ENCODE results near the gene PSMB2.

DNA sequence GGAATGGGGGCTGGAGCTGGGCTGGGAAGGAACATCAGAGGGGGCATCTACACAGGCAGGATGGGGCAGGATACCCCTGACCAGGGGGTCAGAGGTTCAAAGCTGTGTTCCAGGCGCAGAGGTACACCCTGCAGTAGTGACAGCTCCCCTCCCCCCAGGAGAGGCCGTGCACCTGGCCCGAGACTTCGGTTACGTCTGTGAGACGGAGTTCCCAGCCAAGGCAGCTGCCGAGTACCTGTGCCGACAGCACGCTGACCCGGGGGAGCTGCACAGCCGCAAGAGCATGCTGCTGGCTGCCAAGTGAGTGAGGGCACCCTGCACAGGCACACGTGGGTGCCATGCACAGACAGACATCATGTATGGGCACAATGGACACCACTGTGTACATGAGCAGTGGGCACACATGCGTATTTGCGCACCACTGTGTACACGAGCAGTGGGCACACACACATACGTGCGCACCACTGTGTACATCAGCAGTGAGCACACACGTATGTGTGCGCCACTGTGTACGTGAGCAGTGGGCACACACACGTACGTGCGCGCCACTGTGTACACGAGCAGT is 50.8 kb downstream of the PSMB2 start:
- TF ChIP-seq, protein P1, sequence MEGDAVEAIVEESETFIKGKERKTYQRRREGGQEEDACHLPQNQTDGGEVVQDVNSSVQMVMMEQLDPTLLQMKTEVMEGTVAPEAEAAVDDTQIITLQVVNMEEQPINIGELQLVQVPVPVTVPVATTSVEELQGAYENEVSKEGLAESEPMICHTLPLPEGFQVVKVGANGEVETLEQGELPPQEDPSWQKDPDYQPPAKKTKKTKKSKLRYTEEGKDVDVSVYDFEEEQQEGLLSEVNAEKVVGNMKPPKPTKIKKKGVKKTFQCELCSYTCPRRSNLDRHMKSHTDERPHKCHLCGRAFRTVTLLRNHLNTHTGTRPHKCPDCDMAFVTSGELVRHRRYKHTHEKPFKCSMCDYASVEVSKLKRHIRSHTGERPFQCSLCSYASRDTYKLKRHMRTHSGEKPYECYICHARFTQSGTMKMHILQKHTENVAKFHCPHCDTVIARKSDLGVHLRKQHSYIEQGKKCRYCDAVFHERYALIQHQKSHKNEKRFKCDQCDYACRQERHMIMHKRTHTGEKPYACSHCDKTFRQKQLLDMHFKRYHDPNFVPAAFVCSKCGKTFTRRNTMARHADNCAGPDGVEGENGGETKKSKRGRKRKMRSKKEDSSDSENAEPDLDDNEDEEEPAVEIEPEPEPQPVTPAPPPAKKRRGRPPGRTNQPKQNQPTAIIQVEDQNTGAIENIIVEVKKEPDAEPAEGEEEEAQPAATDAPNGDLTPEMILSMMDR (IDR thresholded peaks at IDR 0.05; ENCODE audit: control extremely low read depth in 1 of 3, insufficient read depth in 1 of 3, low read depth in 1 of 3, low read length in 3 of 3), result no peak
- no peak for TF ChIP-seq GABPA (IDR thresholded peaks at IDR 0.05; ENCODE audit: borderline replicate concordance, insufficient read depth, low read length)
- TF ChIP-seq TCF12 (IDR thresholded peaks at IDR 0.05; ENCODE audit: low read depth, low read length), result no peak
- peak; percentile 38; the same call in 1 of the 2 replicates for TF ChIP-seq KDM1A (IDR thresholded peaks at IDR 0.05; ENCODE audit: borderline replicate concordance, low read length)
- TF ChIP-seq SIN3A (conservative IDR thresholded peaks at IDR 0.05 in 1 of 2, IDR thresholded peaks at IDR 0.05 in 1 of 2; ENCODE audit: low read depth in 1 of 2, low read length in 2 of 2), result no peak

Measured in H1 (cell line).